ENCODE measurements around the gene COX5A.

GRCh38 chr15:74902295-74903075 lies 35.4 kb downstream of the COX5A start:
- TF ChIP-seq CTCF (IDR thresholded peaks at IDR 0.05; ENCODE audit: low read depth, low read length) = no peak
- no peak for TF ChIP-seq POLR2A (IDR thresholded peaks at IDR 0.05; ENCODE audit: extremely low read depth, insufficient read length)
- no peak for TF ChIP-seq MAX (IDR thresholded peaks at IDR 0.05; ENCODE audit: low read depth, low read length)
- TF ChIP-seq MYC (IDR thresholded peaks at IDR 0.05; ENCODE audit: low read depth, low read length) = no peak

Data from NB4 (cell line).